Neuronal stem cell (in vitro differentiated cells): Measurements from ENCODE around the gene RNASE8.
A peak's percentile ranks its signal among the peaks of the same experiment; 100 is the strongest.

Experiments used
- DNase-seq: peaks from one replicate; pipeline ENCODE4 v3.0.0-alpha.2; 2013; ENCODE audit warnings: low spot score
- H2AFZ ChIP-seq: one replicate; pipeline ENCODE4 v1.6.1; 2013; ENCODE audit warnings: mild to moderate bottlenecking, low read length, inconsistent platforms
- H2AK5ac ChIP-seq: 2 replicates; pipeline ENCODE4 v1.6.1; 2013; ENCODE audit warnings: low read depth, mild to moderate bottlenecking, inconsistent platforms, low read length, moderate library complexity, mixed read lengths
- H2BK120ac ChIP-seq: 2 replicates; pipeline ENCODE4 v1.6.1; 2013; ENCODE audit warnings: low read depth, mild to moderate bottlenecking, inconsistent platforms, low read length, moderate library complexity, mixed read lengths
- H2BK12ac ChIP-seq: one replicate; pipeline ENCODE4 v1.6.1; 2013; ENCODE audit warnings: low read length, inconsistent platforms
- H2BK15ac ChIP-seq: 2 replicates; pipeline ENCODE4 v1.6.1; 2013; ENCODE audit warnings: mild to moderate bottlenecking, low read length, inconsistent platforms, mixed read lengths
- H2BK5ac ChIP-seq: one replicate; pipeline ENCODE4 v1.6.1; 2013; ENCODE audit warnings: inconsistent platforms, mild to moderate bottlenecking, low read length, moderate library complexity
- H3K14ac ChIP-seq: one replicate; pipeline ENCODE4 v1.6.1; 2013; ENCODE audit warnings: low read length, inconsistent platforms
- H3K18ac ChIP-seq: 2 replicates; pipeline ENCODE4 v1.6.1; 2013; ENCODE audit warnings: low read length, inconsistent platforms
- H3K23ac ChIP-seq: 2 replicates; pipeline ENCODE4 v1.6.1; 2013; ENCODE audit warnings: low read depth, mild to moderate bottlenecking, mixed read lengths, low read length, inconsistent platforms; ENCODE audit not compliant: poor library complexity
- H3K27ac ChIP-seq: replicated peaks from 3 replicates; pipeline ENCODE4 v1.5.1; 2013; ENCODE audit warnings: low read length, inconsistent platforms
- H3K27me3 ChIP-seq, 3 experiments: 2 replicates each; pipeline ENCODE4 v1.6.1; 2013; ENCODE audit warnings: low read length in 3 of 3, mild to moderate bottlenecking in 2 of 3, inconsistent platforms in 1 of 3, low read depth in 1 of 3, mixed read lengths in 1 of 3, moderate library complexity in 1 of 3; ENCODE audit not compliant: control insufficient read depth in 3 of 3, insufficient read depth in 3 of 3
- H3K36me3 ChIP-seq, 2 donors: replicated peaks in 1 of 2; 2 replicates each; pipeline ENCODE4 v1.6.1; 2013; ENCODE audit warnings: low read length in 2 of 2; ENCODE audit not compliant: control insufficient read depth in 2 of 2, insufficient read depth in 2 of 2
- H3K4ac ChIP-seq: 2 replicates; pipeline ENCODE4 v1.6.1; 2013; ENCODE audit warnings: inconsistent platforms, mild to moderate bottlenecking, low read length, moderate library complexity
- H3K4me1 ChIP-seq, 2 donors: 1 replicate in 1 of 2; 2 replicates in 1 of 2; pipeline ENCODE4 v1.6.1; 2013; ENCODE audit warnings: low read length in 2 of 2, low read depth in 1 of 2; ENCODE audit not compliant: control insufficient read depth in 2 of 2, insufficient read depth in 1 of 2
- H3K4me2 ChIP-seq: one replicate; pipeline ENCODE4 v1.6.1; 2013; ENCODE audit warnings: mild to moderate bottlenecking, low read length, inconsistent platforms; ENCODE audit not compliant: insufficient read depth, poor library complexity, severe bottlenecking
- H3K4me3 ChIP-seq, 2 donors: 2 replicates each; pipeline ENCODE4 v1.5.1; 2013; ENCODE audit warnings: low read length in 2 of 2, mild to moderate bottlenecking in 2 of 2, inconsistent platforms in 1 of 2, moderate library complexity in 1 of 2
- H3K79me1 ChIP-seq: one replicate; pipeline ENCODE4 v1.6.1; 2013; ENCODE audit warnings: low read depth, mild to moderate bottlenecking, inconsistent platforms, low read length, moderate library complexity
- H3K9ac ChIP-seq: one replicate; pipeline ENCODE4 v1.6.1; 2013; ENCODE audit warnings: mild to moderate bottlenecking, low read depth, low read length, inconsistent platforms; ENCODE audit not compliant: poor library complexity
- H3K9me3 ChIP-seq, 2 donors: replicated peaks in 1 of 2; 2 replicates each; pipeline versions ENCODE3 to v1.6.1; 2013; ENCODE audit warnings: low read length in 2 of 2, mild to moderate bottlenecking in 2 of 2, inconsistent platforms in 1 of 2, low read depth in 1 of 2, mixed read lengths in 1 of 2, moderate library complexity in 1 of 2; ENCODE audit not compliant: control insufficient read depth in 2 of 2, insufficient read depth in 1 of 2
- H4K8ac ChIP-seq: one replicate; pipeline ENCODE4 v1.6.1; 2013; ENCODE audit warnings: low read depth, mild to moderate bottlenecking, inconsistent platforms, low read length, moderate library complexity
- H4K91ac ChIP-seq: one replicate; pipeline ENCODE4 v1.6.1; 2013; ENCODE audit warnings: low read length, low read depth, mild to moderate bottlenecking, inconsistent platforms; ENCODE audit not compliant: poor library complexity
- WGBS, 2 donors: extraction: QIAGEN DNeasy Blood & Tissue Kit; methylation state at CpG; one replicate each; pipeline ENCODE4 v1.1.7; 2013; ENCODE audit warnings: missing lambda C conversion rate in 2 of 2, mixed read lengths in 1 of 2; ENCODE audit not compliant: insufficient read length in 2 of 2, insufficient replicate concordance in 1 of 2; ENCODE audit errors: extremely low coverage in 2 of 2; 5-methylcytosine and 5-hydroxymethylcytosine counted together

Gene RNASE8

DNA sequence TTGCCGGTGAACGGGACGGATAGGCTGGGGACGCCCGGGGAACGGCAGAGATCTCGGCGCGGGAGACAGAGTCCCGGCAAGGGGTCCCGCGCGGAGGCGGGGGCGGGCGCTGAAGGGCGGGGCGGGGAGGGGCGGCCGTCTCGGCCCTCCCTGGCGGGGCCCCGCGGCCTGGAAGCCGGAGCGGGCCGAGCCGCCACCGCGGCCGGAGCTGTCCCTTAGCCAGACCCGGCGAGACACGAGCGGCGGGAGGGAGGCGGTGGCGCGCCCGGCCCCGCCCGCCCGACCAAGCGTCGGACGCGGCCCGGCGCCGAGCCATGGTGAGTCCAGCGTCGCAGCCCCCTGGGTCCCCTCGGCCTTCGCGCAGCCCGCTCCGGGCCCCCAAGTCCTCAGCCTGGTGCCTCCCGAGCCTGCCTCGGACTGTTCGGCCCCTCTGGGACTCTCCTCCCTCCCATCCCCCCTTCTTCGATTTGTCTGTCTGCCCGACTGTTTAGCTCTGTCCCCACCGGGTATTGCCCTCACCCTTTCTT lies 12.5 kb downstream of the RNASE8 start, which contains the start of gene ARHGEF40:
Gene ARHGEF40, plus strand, starts transcription at position 222 of the 527 bp plus-strand sequence. Its CDS starts 93 bp downstream, at position 315.
- H3K4me2 ChIP-seq: peak within 1 kb of the TSS; percentile 84
- peak within 1 kb of the TSS; percentile 67 for H2BK12ac ChIP-seq
- peak within 1 kb of the TSS; percentile 81 for H2AFZ ChIP-seq
- no peak for DNase-seq
- peak within 1 kb of the TSS; percentile 10 for H3K14ac ChIP-seq
- H2BK120ac ChIP-seq: peak within 1 kb of the TSS; percentile 95
- peak within 1 kb of the TSS; percentile 99 for H3K18ac ChIP-seq
- H3K9me3 ChIP-seq: no peaks in the 10 kb centered on the region
- peak within 1 kb of the TSS; percentile 93 for H2AK5ac ChIP-seq
- H4K91ac ChIP-seq: peak within 1 kb of the TSS; percentile 93
- H4K8ac ChIP-seq: no peak within 1 kb of the TSS
- peaks cover 9 to 14% of the 10 kb centered on the region in 2 donors for H3K4me1 ChIP-seq
- peak within 1 kb of the TSS; percentile 96 for H2BK15ac ChIP-seq
- no peaks in the 10 kb centered on the region for H3K27me3 ChIP-seq
- peaks cover 18 to 30% of the 10 kb centered on the region in 2 donors for H3K36me3 ChIP-seq
- H3K4me3 ChIP-seq: peak within 1 kb of the TSS; percentile 59 to 90
- no CpG with 5 or more reads among the region's 63 CpGs for WGBS, 2 donors
- H3K9ac ChIP-seq: peak within 1 kb of the TSS; percentile 96
- peak within 1 kb of the TSS; percentile 99 for H2BK5ac ChIP-seq
- H3K79me1 ChIP-seq: peaks cover 7% of the 10 kb centered on the region
- peak within 1 kb of the TSS; percentile 94 for H3K27ac ChIP-seq
- H3K4ac ChIP-seq: peak within 1 kb of the TSS; percentile 96
- peak within 1 kb of the TSS; percentile 50 for H3K23ac ChIP-seq

DNA sequence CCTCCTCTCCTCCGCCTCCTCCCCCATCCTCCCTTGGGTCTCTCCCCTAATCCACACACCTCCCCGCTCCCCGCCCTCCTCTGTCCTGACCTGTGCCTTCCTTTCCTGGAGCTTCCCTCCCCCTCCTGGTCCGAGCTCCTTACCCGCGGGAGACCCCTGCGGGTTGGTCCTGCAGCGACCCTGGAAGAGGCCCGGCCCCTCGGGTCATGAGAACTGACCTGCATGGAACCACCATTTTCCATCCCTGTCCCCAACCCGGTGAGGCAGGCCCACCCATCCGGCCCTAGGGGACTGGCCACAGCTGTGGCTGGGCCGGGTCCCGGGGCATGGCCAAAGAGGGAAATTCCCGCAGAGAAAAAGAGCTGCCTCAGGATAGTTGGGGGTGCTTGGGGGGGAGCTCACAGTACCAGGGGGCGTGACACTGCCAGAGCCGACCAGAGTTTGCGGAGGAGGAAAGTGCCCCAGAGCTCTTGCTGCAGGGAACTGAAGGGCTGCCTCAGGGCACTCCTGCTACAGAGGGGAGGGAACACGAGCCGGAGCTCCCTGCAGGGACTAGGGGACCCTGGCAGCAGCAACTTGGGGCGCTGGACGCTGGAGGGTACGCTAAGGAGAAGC lies 13.1 kb downstream of the RNASE8 start:
- Histone ChIP-seq H2AK5ac (peak overlapping the region; percentile 93), H3K36me3 (peaks cover 24 to 36% of the 10 kb centered on the region in 2 donors), H2BK120ac (peak overlapping the region; percentile 95), H3K23ac (peak overlapping the region; percentile 50), H4K8ac (no peak overlapping the region), H3K4me1 (peaks cover 9 to 14% of the 10 kb centered on the region in 2 donors), H3K4ac (peak overlapping the region; percentile 4), H3K4me2 (peak overlapping the region; percentile 84), H3K27me3 (no peaks in the 10 kb centered on the region), H3K4me3 (peak overlapping the region; percentile 59 to 85), H2BK12ac (peak overlapping the region; percentile 27), H4K91ac (peak overlapping the region; percentile 93), H3K9me3 (no peaks in the 10 kb centered on the region), H3K27ac (peak overlapping the region; percentile 94), H3K14ac (peak overlapping the region; percentile 10), H2BK5ac (peak overlapping the region; percentile 99), H2AFZ (peak overlapping the region; percentile 72), H3K79me1 (peaks cover 7% of the 10 kb centered on the region), H3K9ac (peak overlapping the region; percentile 95), H3K18ac (peak overlapping the region; percentile 99), H2BK15ac (peak overlapping the region; percentile 90)
- no CpG with 5 or more reads among the region's 23 CpGs for WGBS, 2 donors
- peak; percentile 84 for DNase-seq

DNA sequence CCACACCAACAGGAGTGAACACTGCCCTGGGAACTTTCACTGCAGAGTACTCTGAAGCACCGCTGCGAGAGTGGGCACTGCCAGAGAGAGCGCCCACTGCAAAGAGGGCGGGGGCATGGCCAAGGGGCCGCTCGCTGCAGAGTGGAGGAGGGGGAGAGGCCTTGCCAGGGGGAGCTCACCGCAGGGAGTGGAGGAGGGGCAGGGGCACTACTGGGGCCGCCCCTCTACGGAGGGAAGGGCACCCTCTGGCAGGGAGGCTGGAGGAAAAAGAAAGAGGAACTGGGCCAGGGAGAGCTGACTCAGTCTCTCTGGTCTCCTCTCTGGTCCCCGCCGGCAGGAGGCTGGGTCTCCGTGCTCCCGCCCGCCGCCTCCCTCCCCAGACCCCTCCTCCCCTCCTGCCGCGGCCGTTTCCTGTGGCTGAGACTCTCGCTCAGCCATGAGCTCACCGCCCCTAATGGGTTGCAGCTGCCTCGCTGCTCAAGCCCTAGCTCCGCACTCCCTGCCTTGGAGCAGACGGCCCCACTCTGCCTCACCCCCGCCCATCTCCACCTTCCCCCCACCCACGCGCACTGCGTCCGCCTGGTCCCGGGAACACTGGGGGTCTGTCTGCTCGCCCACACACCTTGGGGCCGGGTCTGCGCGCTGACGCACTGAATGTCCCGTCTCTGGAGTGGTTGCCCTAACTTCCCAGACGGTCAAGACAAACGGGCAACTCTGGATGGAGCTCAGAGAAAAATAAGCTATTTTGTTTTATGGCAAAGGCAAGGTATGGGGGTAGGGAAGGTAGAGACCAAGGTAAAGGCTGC lies 13.8 kb downstream of the RNASE8 start:
- no peak overlapping the region for H4K8ac ChIP-seq
- peaks cover 7% of the 10 kb centered on the region for H3K79me1 ChIP-seq
- H2BK12ac ChIP-seq: peak overlapping the region; percentile 27
- peak overlapping the region; percentile 90 for H2BK15ac ChIP-seq
- H3K4ac ChIP-seq: peak overlapping the region; percentile 4
- no CpG with 5 or more reads among the region's 37 CpGs for WGBS, 2 donors
- H3K4me3 ChIP-seq: peak overlapping the region; percentile 59 to 85
- peak overlapping the region; percentile 95 for H3K9ac ChIP-seq
- no peaks in the 10 kb centered on the region for H3K9me3 ChIP-seq
- H3K4me1 ChIP-seq: peaks cover 9 to 14% of the 10 kb centered on the region in 2 donors
- peak overlapping the region; percentile 95 for H2BK120ac ChIP-seq
- peak overlapping the region; percentile 84 for H3K4me2 ChIP-seq
- H3K27me3 ChIP-seq: no peaks in the 10 kb centered on the region
- peaks cover 31 to 43% of the 10 kb centered on the region in 2 donors for H3K36me3 ChIP-seq
- H3K27ac ChIP-seq: peak overlapping the region; percentile 94
- H3K18ac ChIP-seq: peak overlapping the region; percentile 99
- DNase-seq: peak; percentile 74
- peak overlapping the region; percentile 93 for H2AK5ac ChIP-seq
- peak overlapping the region; percentile 93 for H4K91ac ChIP-seq
- H2BK5ac ChIP-seq: peak overlapping the region; percentile 99
- H3K14ac ChIP-seq: peak overlapping the region; percentile 10
- peak overlapping the region; percentile 50 for H3K23ac ChIP-seq
- peak overlapping the region; percentile 72 for H2AFZ ChIP-seq
